HG03460 (cell line): Measurements from ENCODE around the gene COX5A.

Experiments
- ATAC-seq: cut with Tn5 transposase; IDR thresholded peaks from one replicate; pipeline ENCODE4 v1.9.1; 2021; ENCODE audit not compliant: unreplicated experiment

Gene COX5A

GRCh38 chr15:74937590-74938371 is at the start of gene COX5A:
Gene COX5A (minus strand): TSS chr15:74938073. CDS start chr15:74938014, 59 bp downstream.
- ATAC-seq = peak; percentile 76

GRCh38 chr15:74983725-74984231 is 45.9 kb upstream of the COX5A start:
- ATAC-seq = peak; percentile 67

- no peak for ATAC-seq
Observed at GRCh38 chr15:74982183-74982582, 44.3 kb upstream of the COX5A start.

GRCh38 chr15:74978503-74978902 is 40.6 kb upstream of the COX5A start:
- no peak for ATAC-seq

- ATAC-seq = no peak
Observed at GRCh38 chr15:74978077-74978476, 40.2 kb upstream of the COX5A start.

GRCh38 chr15:74977599-74977998 is 39.7 kb upstream of the COX5A start:
- ATAC-seq = no peak

GRCh38 chr15:74976159-74976558 is 38.3 kb upstream of the COX5A start:
- ATAC-seq = no peak

GRCh38 chr15:74967670-74968069 is 29.8 kb upstream of the COX5A start:
- no peak for ATAC-seq

GRCh38 chr15:74964794-74965193 is 26.9 kb upstream of the COX5A start:
- ATAC-seq = no peak

- ATAC-seq = no peak
Observed at GRCh38 chr15:74963213-74963612, 25.3 kb upstream of the COX5A start.

GRCh38 chr15:74962671-74963070 is 24.8 kb upstream of the COX5A start:
- ATAC-seq = no peak

GRCh38 chr15:74962219-74962618 is 24.3 kb upstream of the COX5A start:
- ATAC-seq = no peak

GRCh38 chr15:74961616-74962015 is 23.7 kb upstream of the COX5A start:
- ATAC-seq = no peak

GRCh38 chr15:74960995-74961588 is 23.2 kb upstream of the COX5A start:
- ATAC-seq = no peak

- ATAC-seq = no peak
Observed at GRCh38 chr15:74960286-74960685, 22.4 kb upstream of the COX5A start.

- no peak for ATAC-seq
Observed at GRCh38 chr15:74959586-74959939, 21.7 kb upstream of the COX5A start.

- ATAC-seq = no peak
Observed at GRCh38 chr15:74958908-74959585, 21.2 kb upstream of the COX5A start.

- ATAC-seq = no peak
Observed at GRCh38 chr15:74958320-74958907, 20.5 kb upstream of the COX5A start.

GRCh38 chr15:74957476-74958035 is 19.7 kb upstream of the COX5A start:
- ATAC-seq = no peak

- ATAC-seq = peak; percentile 71
Observed at GRCh38 chr15:74956648-74957475, 19.0 kb upstream of the COX5A start, which contains the start of gene RPP25. Gene RPP25 (minus strand): TSS chr15:74956772. CDS start chr15:74956583, 189 bp downstream.
